ENCODE results near the gene TMEM11.
A peak's percentile ranks its signal among the peaks of the same experiment; 100 is the strongest.

Gene TMEM11

GRCh38 chr17:21213638-21214014, 335 bp downstream of the TMEM11 start:
- H4K20me1 ChIP-seq (ENCODE audit: control insufficient read depth, insufficient read depth, low read depth, low read length): peaks cover 31% of the 10 kb centered on the region
- no peaks in the 10 kb centered on the region; the same call in 1 of the 2 replicates for H3F3A ChIP-seq (ENCODE audit: control insufficient read depth, insufficient read depth)
- H3K27me3 ChIP-seq (ENCODE audit: control insufficient read depth, low read length): no peaks in the 10 kb centered on the region
- H3K4me1 ChIP-seq (ENCODE audit: control insufficient read depth, low read length): peaks cover 28% of the 10 kb centered on the region
- H3K79me2 ChIP-seq (ENCODE audit: control insufficient read depth, low read length): peaks cover 96% of the 10 kb centered on the region
- H3K9me3 ChIP-seq (ENCODE audit: control insufficient read depth, insufficient read depth, low read length): no peaks in the 10 kb centered on the region
- peak overlapping the region; percentile 94 for H3K4me3 ChIP-seq (ENCODE audit: low read length)
- H3K9me2 ChIP-seq (replicated peaks; ENCODE audit: control insufficient read depth, low read length): no peaks in the 10 kb centered on the region
- peak overlapping the region; percentile 73 for H3K4me2 ChIP-seq (ENCODE audit: low read length)
- TF ChIP-seq CTCF (IDR thresholded peaks at IDR 0.05; ENCODE audit: low read depth, low read length, poor library complexity, severe bottlenecking) (no peak), EZH2phosphoT487 (IDR thresholded peaks at IDR 0.05; ENCODE audit: borderline replicate concordance, low read length) (no peak)
- H3K27ac ChIP-seq (ENCODE audit: low read depth, low read length): peak overlapping the region; percentile 71
- H3K36me3 ChIP-seq (ENCODE audit: control insufficient read depth, low read length): peaks cover 61% of the 10 kb centered on the region

GRCh38 chr17:21212826-21213637, 929 bp downstream of the TMEM11 start:
- Histone ChIP-seq H3F3A (ENCODE audit: control insufficient read depth, insufficient read depth) (no peaks in the 10 kb centered on the region), H3K9me2 (replicated peaks; ENCODE audit: control insufficient read depth, low read length) (no peaks in the 10 kb centered on the region), H3K9me3 (ENCODE audit: control insufficient read depth, insufficient read depth, low read length) (no peaks in the 10 kb centered on the region), H3K4me1 (ENCODE audit: control insufficient read depth, low read length) (peaks cover 28% of the 10 kb centered on the region), H3K4me2 (ENCODE audit: low read length) (peak overlapping the region; percentile 73), H3K27ac (ENCODE audit: low read depth, low read length) (peak overlapping the region; percentile 71), H3K36me3 (ENCODE audit: control insufficient read depth, low read length) (peaks cover 59% of the 10 kb centered on the region), H3K4me3 (ENCODE audit: low read length) (peak overlapping the region; percentile 94), H3K79me2 (ENCODE audit: control insufficient read depth, low read length) (peaks cover 96% of the 10 kb centered on the region), H4K20me1 (ENCODE audit: control insufficient read depth, insufficient read depth, low read depth, low read length) (peaks cover 26% of the 10 kb centered on the region), H3K27me3 (ENCODE audit: control insufficient read depth, low read length) (no peaks in the 10 kb centered on the region)
- TF ChIP-seq CTCF (IDR thresholded peaks at IDR 0.05; ENCODE audit: low read depth, low read length, poor library complexity, severe bottlenecking): no peak
- TF ChIP-seq EZH2phosphoT487 (IDR thresholded peaks at IDR 0.05; ENCODE audit: borderline replicate concordance, low read length): no peak

DNA sequence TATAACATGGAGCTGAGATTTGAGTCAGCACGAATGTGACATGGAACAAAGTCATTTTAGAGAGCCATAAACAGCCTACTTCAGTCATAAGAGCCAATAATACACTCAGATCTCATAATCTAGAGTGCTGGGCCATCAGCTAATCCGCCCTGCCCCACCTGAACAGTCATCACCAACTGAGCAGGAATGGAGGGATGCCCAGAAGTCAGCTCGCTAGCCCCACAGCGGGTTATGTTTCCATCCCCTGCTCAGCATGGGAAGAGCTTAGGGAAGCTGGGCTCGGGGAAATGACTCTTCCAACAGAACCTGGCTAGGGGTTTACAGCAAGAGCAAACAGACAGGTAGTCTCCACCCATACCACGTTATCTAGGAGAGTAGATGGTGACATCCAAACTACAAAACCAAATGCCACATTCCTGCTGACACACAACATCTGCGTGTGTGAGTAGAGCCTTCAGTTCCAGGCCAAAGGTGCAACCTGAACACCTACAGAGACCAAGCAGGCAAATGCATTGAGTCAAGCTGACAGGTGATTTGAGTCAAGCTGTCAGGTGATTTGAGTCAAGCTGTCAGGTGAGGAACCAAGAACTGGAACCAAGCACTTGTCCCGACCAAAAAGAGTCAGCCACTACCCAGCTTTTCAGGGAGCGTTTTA, 2.0 kb downstream of the TMEM11 start:
- peaks cover 96% of the 10 kb centered on the region for H3K79me2 ChIP-seq (ENCODE audit: control insufficient read depth, low read length)
- H3K36me3 ChIP-seq (ENCODE audit: control insufficient read depth, low read length): peaks cover 54% of the 10 kb centered on the region
- H3K9me3 ChIP-seq (ENCODE audit: control insufficient read depth, insufficient read depth, low read length): no peaks in the 10 kb centered on the region
- peak overlapping the region; percentile 73 for H3K4me2 ChIP-seq (ENCODE audit: low read length)
- no peaks in the 10 kb centered on the region for H3F3A ChIP-seq (ENCODE audit: control insufficient read depth, insufficient read depth)
- no peak for TF ChIP-seq CTCF (IDR thresholded peaks at IDR 0.05; ENCODE audit: low read depth, low read length, poor library complexity, severe bottlenecking)
- no peak for TF ChIP-seq EZH2phosphoT487 (IDR thresholded peaks at IDR 0.05; ENCODE audit: borderline replicate concordance, low read length)
- no peaks in the 10 kb centered on the region for H3K27me3 ChIP-seq (ENCODE audit: control insufficient read depth, low read length)
- no peaks in the 10 kb centered on the region for H3K9me2 ChIP-seq (replicated peaks; ENCODE audit: control insufficient read depth, low read length)
- H3K27ac ChIP-seq (ENCODE audit: low read depth, low read length): no peak overlapping the region
- peaks cover 27% of the 10 kb centered on the region for H4K20me1 ChIP-seq (ENCODE audit: control insufficient read depth, insufficient read depth, low read depth, low read length)
- peaks cover 28% of the 10 kb centered on the region for H3K4me1 ChIP-seq (ENCODE audit: control insufficient read depth, low read length)
- H3K4me3 ChIP-seq (ENCODE audit: low read length): peak overlapping the region; percentile 94
